Measurements from ENCODE around the gene NUBP1.
"Not testable (repeated sequence)": the region's sequence is repeated elsewhere in the genome, so short reads cannot be mapped to it uniquely, and the experiment has no call there.

NUBP1 gene

GRCh38 chr16:10751291-10751697, 7.7 kb downstream of the NUBP1 start:
- no peak for DNase-seq (ENCODE audit: low read depth)

GRCh38 chr16:10752843-10753523, 9.3 kb downstream of the NUBP1 start:
- DNase-seq (ENCODE audit: low read depth): no peak

DNA sequence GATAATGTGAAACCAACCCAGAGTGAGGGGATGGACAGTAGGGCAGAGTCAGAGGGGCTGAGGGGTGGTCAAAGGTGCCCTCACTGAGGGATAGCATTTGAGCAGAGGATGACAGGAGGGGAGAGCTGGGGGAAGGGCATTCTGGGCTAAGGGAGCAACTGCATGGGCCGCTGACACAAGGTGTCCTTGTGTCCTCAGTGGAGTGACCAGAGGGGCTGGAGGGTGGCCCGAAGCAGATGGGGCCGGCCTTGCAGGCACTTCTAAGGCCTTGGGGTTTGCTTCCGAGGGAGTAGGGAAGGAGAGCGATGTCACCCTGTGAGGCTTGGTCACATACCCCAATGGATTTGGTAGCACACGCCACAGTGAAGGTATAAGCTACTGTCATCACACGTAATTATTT, 10.0 kb downstream of the NUBP1 start:
- no peak for DNase-seq (ENCODE audit: low read depth)

GRCh38 chr16:10754941-10755340, 11.3 kb downstream of the NUBP1 start:
- DNase-seq (ENCODE audit: low read depth): no peak

- DNase-seq (ENCODE audit: low read depth): no peak
Measured at GRCh38 chr16:10756574-10756973, 12.9 kb downstream of the NUBP1 start.

DNA sequence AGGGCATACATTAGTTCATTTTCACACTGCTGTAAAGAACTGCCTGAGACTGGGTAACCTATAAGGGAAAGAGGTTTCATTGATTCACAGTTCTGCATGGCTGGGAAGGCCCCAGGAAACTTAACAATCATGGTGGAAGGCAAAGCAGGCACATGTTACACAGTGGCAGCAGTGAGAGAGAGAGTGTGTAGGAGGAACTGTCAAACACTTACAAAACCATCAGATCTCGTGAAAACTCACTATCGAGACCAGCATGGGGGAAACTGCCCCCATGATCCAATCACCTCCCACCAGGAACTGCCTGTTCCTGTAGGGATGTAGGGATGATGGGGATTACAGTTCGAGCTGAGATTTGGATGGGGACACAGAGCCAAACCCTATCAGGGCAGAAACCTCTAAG, 17.2 kb downstream of the NUBP1 start:
- no peak for DNase-seq (ENCODE audit: low read depth)

- DNase-seq (ENCODE audit: low read depth): no peak
Measured at GRCh38 chr16:10761373-10761772, 17.7 kb downstream of the NUBP1 start.

GRCh38 chr16:10762336-10763016, 18.8 kb downstream of the NUBP1 start:
- no peak for DNase-seq (ENCODE audit: low read depth)

DNA sequence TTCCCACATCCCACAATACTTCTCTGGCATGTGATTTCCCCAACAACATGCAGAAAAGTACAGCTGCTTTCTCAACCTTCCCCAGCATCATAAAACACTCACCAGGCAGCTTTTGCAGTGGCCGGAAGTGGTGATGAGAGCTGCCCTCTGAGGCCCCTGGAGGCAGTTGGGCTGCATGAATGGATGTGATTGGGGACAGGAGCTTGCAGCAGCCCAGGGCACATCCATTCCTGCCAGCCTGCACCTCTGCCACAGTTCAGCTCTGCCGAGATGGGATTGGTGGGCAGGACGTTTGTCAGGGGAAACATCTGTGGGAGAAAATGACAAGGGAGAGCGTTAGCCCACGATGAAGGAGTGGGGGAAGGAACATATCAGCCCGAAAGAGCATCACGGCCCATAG, 19.8 kb downstream of the NUBP1 start:
- DNase-seq (ENCODE audit: low read depth): no peak

GRCh38 chr16:10765772-10766171, 22.1 kb downstream of the NUBP1 start:
- DNase-seq (ENCODE audit: low read depth): no peak

DNA sequence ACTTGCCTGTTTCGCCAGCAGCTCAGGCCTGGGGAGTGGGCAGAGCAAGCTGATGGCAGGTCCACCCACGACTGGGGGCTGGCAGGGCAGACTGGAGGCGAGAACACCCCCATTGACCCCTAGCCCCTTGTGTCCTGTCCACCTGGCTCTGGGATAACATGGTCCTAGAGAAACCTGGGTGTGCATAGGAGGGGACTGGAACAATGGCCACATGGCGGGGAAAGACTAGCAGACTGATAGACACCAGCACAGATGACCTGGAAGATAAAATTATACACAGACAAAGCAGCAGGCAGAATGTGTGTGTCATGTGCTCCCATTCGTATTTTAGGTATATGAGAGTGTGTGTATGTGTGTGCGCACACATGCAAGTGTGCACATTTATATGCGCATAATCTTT, 23.5 kb downstream of the NUBP1 start:
- no peak for DNase-seq (ENCODE audit: low read depth)

- no peak for DNase-seq (ENCODE audit: low read depth)
Measured at GRCh38 chr16:10769381-10769780, 25.7 kb downstream of the NUBP1 start.

- DNase-seq (ENCODE audit: low read depth): no peak
Measured at GRCh38 chr16:10770907-10771306, 27.3 kb downstream of the NUBP1 start.

- DNase-seq (ENCODE audit: low read depth): no peak
Measured at GRCh38 chr16:10776280-10776679, 32.6 kb downstream of the NUBP1 start.

GRCh38 chr16:10776923-10777322, 33.3 kb downstream of the NUBP1 start:
- DNase-seq (ENCODE audit: low read depth): not testable (repeated sequence)

DNA sequence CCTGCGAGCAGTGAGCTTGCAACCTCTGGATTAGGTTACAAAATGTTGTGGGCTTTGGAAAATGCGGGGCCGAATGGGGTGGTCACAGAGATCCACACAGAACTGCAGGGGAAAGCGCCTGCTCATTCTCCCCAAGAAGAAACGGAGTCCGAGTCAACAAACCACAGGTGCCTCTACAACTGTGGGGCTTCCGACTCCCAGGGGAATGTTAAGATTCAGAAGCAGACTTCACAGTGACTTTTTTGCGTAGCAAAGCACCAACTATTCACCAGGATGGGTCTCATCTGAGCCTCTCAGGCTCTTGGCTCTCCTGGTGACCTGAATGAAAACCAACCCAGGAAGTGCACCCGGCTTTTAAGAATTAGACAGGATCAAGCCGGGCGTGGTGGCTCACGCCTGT, 33.7 kb downstream of the NUBP1 start:
- DNase-seq (ENCODE audit: low read depth): no peak

GRCh38 chr16:10779908-10780307, 36.3 kb downstream of the NUBP1 start:
- DNase-seq (ENCODE audit: low read depth): not testable (repeated sequence)

DNA sequence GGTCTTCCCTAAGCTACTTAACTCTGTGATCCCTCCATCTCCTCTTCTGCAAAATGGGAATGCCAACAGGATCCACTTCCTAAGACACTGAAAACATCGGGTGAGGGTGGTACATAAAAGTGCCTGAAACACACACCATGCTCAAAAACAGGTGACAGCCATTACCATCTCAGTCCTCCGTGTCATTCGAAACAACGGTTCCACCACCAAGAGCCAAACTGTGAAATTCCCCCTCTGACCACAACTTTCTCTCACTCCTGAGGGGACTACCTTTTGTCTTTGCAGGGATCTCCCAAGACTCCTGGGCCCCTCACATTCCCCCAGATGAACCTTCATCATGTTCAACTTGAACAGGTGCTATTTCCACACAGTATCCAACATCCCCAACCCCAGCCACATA, 37.0 kb downstream of the NUBP1 start:
- no peak for DNase-seq (ENCODE audit: low read depth)

- DNase-seq (ENCODE audit: low read depth): no peak
Measured at GRCh38 chr16:10782628-10783027, 39.0 kb downstream of the NUBP1 start.

GRCh38 chr16:10787304-10787703, 43.7 kb downstream of the NUBP1 start:
- DNase-seq (ENCODE audit: low read depth): no peak

GRCh38 chr16:10788630-10789029, 45.0 kb downstream of the NUBP1 start:
- not testable (repeated sequence) for DNase-seq (ENCODE audit: low read depth)

- DNase-seq (ENCODE audit: low read depth): no peak
Measured at GRCh38 chr16:10791048-10791447, 47.4 kb downstream of the NUBP1 start.

GRCh38 chr16:10799736-10800135, 56.1 kb downstream of the NUBP1 start:
- DNase-seq (ENCODE audit: low read depth): no peak

DNA sequence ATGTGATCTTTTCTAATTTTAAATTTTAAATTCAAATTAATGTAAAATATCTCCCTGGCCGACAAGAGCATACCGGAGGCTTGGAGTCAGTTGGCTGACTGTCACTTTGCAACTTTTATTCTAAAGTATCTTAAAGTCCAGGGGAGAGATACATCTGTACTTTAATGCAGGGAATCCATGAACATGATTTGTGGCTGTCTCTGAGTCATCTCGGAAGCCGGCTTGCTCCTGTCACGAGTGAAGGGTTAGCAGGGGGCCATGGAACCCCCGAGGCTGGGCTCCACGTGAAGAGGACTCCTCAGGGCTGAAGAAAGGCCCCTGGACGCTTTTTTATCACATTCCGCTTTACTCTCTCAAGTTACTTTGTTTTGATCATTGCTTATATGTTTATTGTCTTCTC, 61.7 kb downstream of the NUBP1 start:
- DNase-seq (ENCODE audit: low read depth): no peak

Data from activated T-cell treated with anti-CD3 and anti-CD28 coated beads for 48 hours (primary cell).